Thymus (tissue), 14 donors: ENCODE measurements around the gene SOCS2. TPM values are rescaled to one million over a fixed set of nuclear protein-coding genes. Genes with fewer than 3 reads are reported as not detected.

Experiments used
- DNase-seq, 9 donors: peaks; one replicate each; pipeline ENCODE4 v3.0.0-alpha.2; 2013; ENCODE audit warnings: low spot score in 9 of 9, low read depth in 6 of 9, missing footprints in 1 of 9
- H3K27ac ChIP-seq, 2 donors: one replicate each; pipeline ENCODE4 v1.5.1; 2013; ENCODE audit warnings: control low read depth in 1 of 2, low read depth in 1 of 2, low read length in 1 of 2, mild to moderate bottlenecking in 1 of 2, moderate library complexity in 1 of 2
- H3K27me3 ChIP-seq, 2 donors: one replicate each; pipeline ENCODE4 v1.5.1; 2013; ENCODE audit warnings: low read length in 1 of 2; ENCODE audit not compliant: control insufficient read depth in 2 of 2, insufficient read depth in 1 of 2
- H3K36me3 ChIP-seq, 2 donors: one replicate each; pipeline ENCODE4 v1.5.1; 2013; ENCODE audit warnings: low read length in 1 of 2, mild to moderate bottlenecking in 1 of 2, moderate library complexity in 1 of 2; ENCODE audit not compliant: control insufficient read depth in 2 of 2, insufficient read depth in 2 of 2
- H3K4me1 ChIP-seq, 2 donors: one replicate each; pipeline ENCODE4 v1.5.1; 2013; ENCODE audit warnings: low read length in 2 of 2; ENCODE audit not compliant: control insufficient read depth in 2 of 2, insufficient read depth in 2 of 2
- H3K4me3 ChIP-seq, 2 donors: one replicate each; pipeline ENCODE4 v1.5.1; 2013; ENCODE audit warnings: low read length in 2 of 2, control low read depth in 1 of 2, mild to moderate bottlenecking in 1 of 2
- H3K9me3 ChIP-seq, 2 donors: one replicate each; pipeline ENCODE4 v1.5.1; 2013; ENCODE audit warnings: low read length in 1 of 2, mild to moderate bottlenecking in 1 of 2; ENCODE audit not compliant: control insufficient read depth in 2 of 2, insufficient read depth in 1 of 2
- WGBS: extraction: QIAGEN DNeasy Blood & Tissue Kit; methylation state at CpG from one replicate; pipeline ENCODE4 v1.1.7; 2013; 5-methylcytosine and 5-hydroxymethylcytosine counted together
- long read RNA-seq, 10 donors: transcript quantifications; one replicate each; lab custom pipeline, GENCODE V29; 2026
- polyA plus RNA-seq: library from polyadenylated mRNA; stranded (reverse); fragments of 200-250 nt; gene quantifications from one replicate; pipeline ENCODE4 v1.2.3, GENCODE V29; 2013
- total RNA-seq: library from RNA; stranded (reverse); fragments of 120-200 nt; gene quantifications from one replicate; pipeline ENCODE4 v1.2.4, GENCODE V29; 2013
- donor health status: healthy.

The SOCS2 gene, protein sequence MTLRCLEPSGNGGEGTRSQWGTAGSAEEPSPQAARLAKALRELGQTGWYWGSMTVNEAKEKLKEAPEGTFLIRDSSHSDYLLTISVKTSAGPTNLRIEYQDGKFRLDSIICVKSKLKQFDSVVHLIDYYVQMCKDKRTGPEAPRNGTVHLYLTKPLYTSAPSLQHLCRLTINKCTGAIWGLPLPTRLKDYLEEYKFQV
- total RNA-seq (18.6 TPM), polyA plus RNA-seq (48.8 TPM)
- long read RNA-seq, donor 1, partial matches to known transcripts: 0 of 1 reads
- long read RNA-seq, donor 1, other reads (novel, unspliced or antisense): 0 of 1 reads
- long read RNA-seq, donor 2: 0 reads
- long read RNA-seq, donor 3, transcript SOCS2-202 (3 exons, 1,065 nt): major isoform, 6 of 11 reads
- long read RNA-seq, donor 3, partial matches to known transcripts: 0 of 11 reads
- long read RNA-seq, donor 3, other reads (novel, unspliced or antisense): 0 of 11 reads
- long read RNA-seq, donor 4, partial matches to known transcripts: 0 of 4 reads
- long read RNA-seq, donor 4, other reads (novel, unspliced or antisense): 0 of 4 reads
- long read RNA-seq, donor 5, transcript SOCS2-202 (3 exons, 1,065 nt): major isoform, 8 of 16 reads
- long read RNA-seq, donor 5, transcript SOCS2-206 (3 exons, 2,391 nt): minor isoform, 6 of 16 reads
- long read RNA-seq, donor 5, partial matches to known transcripts: 0 of 16 reads
- long read RNA-seq, donor 5, other reads (novel, unspliced or antisense): 0 of 16 reads
- long read RNA-seq, donor 6, transcript SOCS2-202 (3 exons, 1,065 nt): major isoform, 5 of 15 reads
- long read RNA-seq, donor 6, partial matches to known transcripts: 0 of 15 reads
- long read RNA-seq, donor 6, other reads (novel, unspliced or antisense): 0 of 15 reads
- long read RNA-seq, donor 7, partial matches to known transcripts: 0 of 6 reads
- long read RNA-seq, donor 7, other reads (novel, unspliced or antisense): 0 of 6 reads
- long read RNA-seq, donor 8, partial matches to known transcripts: 0 of 7 reads
- long read RNA-seq, donor 8, other reads (novel, unspliced or antisense): 0 of 7 reads
- long read RNA-seq, donor 9, transcript SOCS2-210 (2 exons, 1,716 nt): major isoform, 5 of 15 reads
- long read RNA-seq, donor 9, partial matches to known transcripts: 6 of 15 reads
- long read RNA-seq, donor 9, other reads (novel, unspliced or antisense): 0 of 15 reads
- long read RNA-seq, donor 10, partial matches to known transcripts: 0 of 7 reads
- long read RNA-seq, donor 10, other reads (novel, unspliced or antisense): 0 of 7 reads

DNA sequence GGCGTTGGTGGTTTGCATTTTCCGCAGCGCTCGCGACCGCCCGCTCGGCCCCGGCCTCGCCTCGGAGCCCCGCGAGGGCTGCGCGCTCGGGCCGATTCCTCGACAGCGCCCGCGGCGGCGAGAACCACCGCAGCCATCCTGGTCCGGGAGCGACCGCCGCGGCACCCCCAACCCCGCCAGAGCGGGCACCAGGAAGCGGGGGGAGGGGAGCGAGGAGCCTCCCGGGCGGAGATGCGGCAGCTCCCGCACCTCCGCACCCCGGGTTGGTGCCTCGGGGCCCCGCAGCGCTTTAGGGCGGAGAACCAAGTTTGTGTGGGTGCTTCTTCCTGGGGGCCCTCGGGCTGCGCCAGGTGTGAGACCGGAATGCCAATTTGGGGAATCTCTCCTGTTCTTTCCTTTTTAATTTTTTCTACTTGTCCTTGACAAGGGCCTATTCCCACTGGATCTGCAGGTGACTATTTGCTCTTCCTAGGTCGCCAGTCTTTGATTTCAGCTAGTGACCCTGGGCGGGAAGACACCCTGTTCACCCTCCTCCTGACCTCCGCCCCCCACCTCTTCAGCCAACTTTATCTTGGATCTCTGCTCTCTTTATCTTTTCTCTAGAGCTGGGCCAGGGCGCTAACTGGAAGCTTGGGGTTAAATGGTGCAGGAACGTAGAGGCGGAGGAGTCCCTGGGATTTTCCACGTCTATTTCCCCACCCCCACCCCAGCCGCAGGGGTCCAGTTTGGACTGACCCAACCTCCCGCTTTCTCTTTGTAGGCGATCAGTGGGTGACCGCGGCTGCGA is at the start of gene SOCS2:
SOCS2 (plus strand) TSS at position 751 of the 787 bp plus-strand sequence. CDS start 223 bp downstream, outside the sequence.
- peak in 2 of 9 donors; percentile 33 to 51 for DNase-seq
- peaks cover 55 to 66% of the 10 kb centered on the region in 2 donors for H3K27me3 ChIP-seq
- under 1% methylated on average over 59 of the region's 59 CpGs for WGBS

DNA sequence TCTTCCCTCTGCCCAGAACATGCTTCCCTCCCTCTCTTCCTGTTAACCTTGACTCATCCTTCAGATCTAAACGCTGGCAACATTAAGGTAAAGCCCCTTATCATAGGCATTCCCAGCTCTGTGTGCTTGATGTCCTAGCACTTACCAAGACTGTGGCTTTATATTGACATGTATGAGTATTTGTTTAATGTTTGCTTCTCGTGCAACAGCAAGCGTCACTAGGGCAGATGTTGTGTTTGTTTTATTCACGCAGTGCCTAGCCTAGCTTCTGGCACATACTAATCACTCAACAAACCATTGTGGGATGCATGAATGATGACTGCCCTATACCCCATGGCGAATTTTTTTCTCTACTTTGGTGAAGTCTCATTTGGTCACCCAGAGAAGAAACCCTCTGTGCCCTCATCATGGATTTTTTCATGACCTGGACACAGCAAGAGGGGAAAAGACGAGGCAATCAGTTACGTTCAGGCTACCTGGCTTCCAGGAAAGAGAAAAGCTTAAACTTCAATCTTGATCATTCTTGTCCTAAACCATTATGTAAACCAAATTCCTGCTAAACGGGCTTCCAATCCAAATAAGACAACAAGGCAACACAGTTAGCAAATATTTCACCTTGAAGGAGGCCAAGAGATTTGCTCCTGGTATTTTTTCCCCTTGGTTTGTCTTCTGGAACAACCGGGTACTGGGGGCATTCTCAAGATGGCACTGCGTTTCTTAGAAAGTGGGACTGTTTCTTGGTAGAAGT is 47.9 kb upstream of the SOCS2 start:
- Histone ChIP-seq H3K36me3 (no peaks in the 10 kb centered on the region), H3K4me1 (no peaks in the 10 kb centered on the region), H3K27ac (no peak overlapping the region), H3K9me3 (no peaks in the 10 kb centered on the region), H3K27me3 (no peaks in the 10 kb centered on the region), H3K4me3 (no peak overlapping the region)
- 87% methylated on average over 10 of the region's 10 CpGs for whole genome bisulfite sequencing
- DNase-seq: no peak

More for the DNA sequence above, at the start of gene SOCS2:
- Histone ChIP-seq H3K9me3 (peaks cover 2 to 4% of the 10 kb centered on the region in 2 donors), H3K4me1 (peaks cover 15 to 39% of the 10 kb centered on the region in 2 donors), H3K4me3 (peak within 1 kb of the TSS; percentile 67 to 71), H3K36me3 (peaks cover 0 to 4% of the 10 kb centered on the region in 2 donors), H3K27ac (peak within 1 kb of the TSS; percentile 85 to 88)

DNA sequence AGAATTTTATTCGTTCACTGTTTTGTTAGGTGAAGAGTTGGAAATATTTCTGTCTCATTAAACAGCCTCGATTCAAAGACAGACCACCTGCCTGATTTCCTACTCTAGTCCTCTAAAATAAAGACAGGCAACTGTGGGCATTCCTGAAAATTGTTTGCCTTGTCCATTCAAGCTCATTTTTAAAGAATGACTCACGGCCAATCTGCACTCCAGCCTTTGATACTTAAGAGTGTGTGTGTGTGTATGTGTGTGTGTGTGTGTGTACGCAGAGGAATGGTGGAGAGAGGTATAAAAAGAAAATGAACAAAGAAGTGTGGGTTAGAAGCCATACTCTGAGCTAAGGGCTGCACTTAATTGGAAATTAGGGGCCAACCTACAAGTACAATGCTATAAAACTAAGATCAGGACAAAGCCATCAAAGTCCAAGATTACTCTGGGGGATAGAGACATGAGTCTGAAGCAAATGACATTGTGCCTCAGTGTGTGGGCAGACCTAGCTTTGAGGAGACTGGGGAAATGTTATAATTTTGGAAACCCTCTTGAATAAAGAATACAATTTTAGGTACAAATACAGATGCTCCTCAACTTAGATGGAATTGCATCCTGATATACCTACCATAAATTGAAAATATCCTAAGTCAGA is 45.6 kb upstream of the SOCS2 start:
- Histone ChIP-seq H3K4me1 (peaks cover 0 to 2% of the 10 kb centered on the region in 2 donors), H3K27me3 (no peaks in the 10 kb centered on the region), H3K9me3 (no peaks in the 10 kb centered on the region), H3K36me3 (no peaks in the 10 kb centered on the region), H3K27ac (no peak overlapping the region), H3K4me3 (no peak overlapping the region)
- WGBS: 93% methylated on average over 4 of the region's 4 CpGs
- DNase-seq: no peak

DNA sequence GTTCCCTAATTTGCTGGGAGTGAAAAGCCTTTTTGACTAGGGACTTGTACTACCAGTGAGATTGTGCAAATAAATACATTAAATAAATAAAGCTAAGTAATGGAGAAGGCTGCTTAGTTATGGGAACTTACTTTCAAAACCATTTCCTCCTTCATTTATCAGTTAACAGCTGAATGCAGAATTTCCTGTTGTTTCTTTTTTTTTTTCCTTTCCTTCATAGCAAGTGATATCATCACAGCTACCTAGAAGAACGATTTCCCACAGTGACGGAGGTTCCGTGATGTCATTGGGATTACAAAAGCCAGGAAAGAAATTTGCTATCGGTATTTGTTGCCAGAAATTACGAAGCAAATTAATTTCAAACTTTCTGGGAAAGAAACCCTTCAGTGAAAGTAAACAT is 42.1 kb upstream of the SOCS2 start:
- no peaks in the 10 kb centered on the region for H3K9me3 ChIP-seq
- WGBS: 45% methylated on average over 5 of the region's 5 CpGs
- no peaks in the 10 kb centered on the region for H3K36me3 ChIP-seq
- no peaks in the 10 kb centered on the region for H3K27me3 ChIP-seq
- no peak overlapping the region for H3K27ac ChIP-seq
- DNase-seq: no peak
- H3K4me1 ChIP-seq: peaks cover 0 to 2% of the 10 kb centered on the region in 2 donors
- no peak overlapping the region for H3K4me3 ChIP-seq

DNA sequence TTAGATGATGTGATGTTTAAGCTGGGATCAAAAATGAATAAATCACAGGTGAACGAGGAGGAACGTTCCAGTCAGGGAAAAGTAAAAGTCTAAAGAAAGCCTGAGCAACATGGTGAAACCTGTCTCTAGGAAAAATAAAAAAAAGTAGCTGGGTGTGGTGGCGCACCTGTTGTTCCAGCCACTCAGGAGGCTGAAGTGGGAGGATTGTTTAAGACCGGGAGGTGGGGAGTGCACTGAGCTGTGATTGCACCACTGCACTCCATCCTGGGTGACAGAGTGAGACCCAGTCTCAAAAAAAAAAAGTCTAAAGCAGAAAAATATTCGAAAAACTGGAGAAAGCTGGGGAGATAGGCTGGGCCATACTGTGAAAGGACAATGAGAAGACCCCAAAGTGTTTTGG is 39.2 kb upstream of the SOCS2 start:
- Histone ChIP-seq H3K9me3 (no peaks in the 10 kb centered on the region), H3K4me1 (peaks cover 0 to 5% of the 10 kb centered on the region in 2 donors), H3K36me3 (no peaks in the 10 kb centered on the region), H3K27ac (no peak overlapping the region), H3K27me3 (no peaks in the 10 kb centered on the region), H3K4me3 (no peak overlapping the region)
- 97% methylated on average over 5 of the region's 5 CpGs for WGBS
- DNase-seq: no peak

DNA sequence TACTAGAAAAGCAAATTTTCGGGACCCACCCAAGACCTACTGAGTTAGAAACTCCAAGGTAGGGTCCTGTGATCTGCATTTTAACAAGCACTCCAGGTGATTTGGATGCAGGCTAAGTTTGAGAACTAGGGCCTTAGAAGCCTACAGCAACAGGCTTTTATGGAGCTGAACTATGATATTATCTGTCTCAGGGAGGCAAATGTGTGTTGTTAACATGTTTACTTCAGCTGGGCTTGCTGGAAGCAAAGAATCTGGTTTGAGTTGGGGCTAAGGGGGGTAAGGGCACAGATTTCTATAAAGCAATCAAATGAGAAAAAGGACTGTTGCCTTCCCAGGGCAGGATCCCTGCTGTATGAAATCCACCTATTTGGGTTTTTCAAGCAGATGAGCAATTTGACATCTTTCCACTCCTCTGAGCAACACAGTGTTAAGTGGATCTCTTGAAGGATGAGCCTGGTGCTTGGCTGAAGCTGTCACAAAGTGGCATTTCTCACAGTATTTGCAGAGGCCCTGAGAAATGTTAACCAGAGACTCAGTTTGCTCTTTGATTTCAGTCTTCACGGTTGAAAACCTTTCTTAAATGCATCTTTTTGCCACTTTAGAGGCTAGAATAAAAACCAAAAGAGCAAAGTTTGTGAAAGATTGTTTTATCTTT is 36.2 kb upstream of the SOCS2 start:
- H3K27me3 ChIP-seq: no peaks in the 10 kb centered on the region
- H3K9me3 ChIP-seq: no peaks in the 10 kb centered on the region
- peak in 1 of 9 donors; percentile 4 for DNase-seq
- WGBS: 57% methylated on average over 2 of the region's 2 CpGs
- peaks cover 0 to 3% of the 10 kb centered on the region in 2 donors for H3K4me1 ChIP-seq
- no peaks in the 10 kb centered on the region for H3K36me3 ChIP-seq
- H3K27ac ChIP-seq: no peak overlapping the region
- H3K4me3 ChIP-seq: no peak overlapping the region

DNA sequence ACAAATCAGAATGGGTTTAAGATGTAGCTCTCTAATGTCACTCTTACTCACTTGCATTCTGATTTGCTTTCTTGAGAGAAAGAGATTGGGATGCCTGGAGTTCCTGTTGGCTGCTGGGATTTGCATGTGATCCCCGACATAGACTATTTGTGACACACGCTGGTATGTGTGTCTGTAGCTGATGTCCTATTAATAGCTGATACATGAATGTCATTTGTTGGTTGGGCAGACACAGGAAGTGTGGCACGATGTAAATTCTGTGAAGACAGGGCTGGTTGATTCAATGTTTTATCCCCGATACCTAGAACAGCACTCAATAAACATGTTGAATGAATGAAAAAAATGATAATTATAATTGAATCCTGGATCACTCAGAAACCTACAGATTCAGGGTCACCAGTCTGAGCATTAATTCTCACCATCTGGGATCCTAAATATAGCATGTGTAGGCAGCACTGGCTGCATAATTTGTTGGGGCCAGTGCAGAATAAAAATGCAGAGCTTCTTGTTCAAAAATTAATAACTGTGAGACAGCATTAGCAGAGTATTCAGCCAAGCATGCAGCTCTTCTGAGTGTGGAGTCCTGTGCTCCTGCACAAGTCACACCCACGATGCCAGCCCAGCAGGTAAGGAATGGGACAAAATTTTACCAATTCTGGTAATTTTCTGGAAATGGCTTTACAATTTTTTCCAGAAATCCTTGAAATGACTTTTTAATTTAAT is 35.5 kb upstream of the SOCS2 start:
- H3K4me1 ChIP-seq: peaks cover 0 to 3% of the 10 kb centered on the region in 2 donors
- WGBS: 37% methylated on average over 5 of the region's 5 CpGs
- no peak overlapping the region for H3K27ac ChIP-seq
- H3K27me3 ChIP-seq: no peaks in the 10 kb centered on the region
- no peaks in the 10 kb centered on the region for H3K36me3 ChIP-seq
- H3K9me3 ChIP-seq: no peaks in the 10 kb centered on the region
- no peak for DNase-seq
- H3K4me3 ChIP-seq: no peak overlapping the region
